GM18907 (cell line): Measurements from ENCODE around the gene PPP1R17.

Experiments used
- ATAC-seq: cut with Tn5 transposase; IDR thresholded peaks from one replicate; pipeline ENCODE4 v1.9.1; 2021; ENCODE audit warnings: mild to moderate bottlenecking, moderate library complexity; ENCODE audit not compliant: unreplicated experiment

PPP1R17 gene

GRCh38 chr7:31695859-31696614 lies 9.0 kb downstream of the PPP1R17 start:
- no peak for ATAC-seq

GRCh38 chr7:31699050-31699449 lies 12.0 kb downstream of the PPP1R17 start:
- ATAC-seq, result no peak

- no peak for ATAC-seq
These were observed 15.3 kb downstream of the PPP1R17 start for GRCh38 chr7:31702354-31702753.

- no peak for ATAC-seq
These were observed 18.4 kb downstream of the PPP1R17 start for GRCh38 chr7:31705377-31705776.

- ATAC-seq, result no peak
These were observed 20.1 kb downstream of the PPP1R17 start for GRCh38 chr7:31707089-31707488.

GRCh38 chr7:31710171-31710570 lies 23.2 kb downstream of the PPP1R17 start:
- no peak for ATAC-seq

- no peak for ATAC-seq
These were observed 29.3 kb downstream of the PPP1R17 start for GRCh38 chr7:31716355-31716754.

- no peak for ATAC-seq
These were observed 33.4 kb downstream of the PPP1R17 start for GRCh38 chr7:31720366-31720765.

GRCh38 chr7:31724696-31725095 lies 37.7 kb downstream of the PPP1R17 start:
- no peak for ATAC-seq

GRCh38 chr7:31729195-31729804 lies 42.3 kb downstream of the PPP1R17 start:
- no peak for ATAC-seq

GRCh38 chr7:31734456-31734855 lies 47.4 kb downstream of the PPP1R17 start:
- no peak for ATAC-seq

GRCh38 chr7:31735991-31736982 lies 49.3 kb downstream of the PPP1R17 start:
- no peak for ATAC-seq

- no peak for ATAC-seq
These were observed 54.8 kb downstream of the PPP1R17 start for GRCh38 chr7:31741852-31742251.

- ATAC-seq, result peak; percentile 82
These were observed 57.4 kb downstream of the PPP1R17 start for GRCh38 chr7:31744294-31744874.

GRCh38 chr7:31747553-31747952 lies 60.5 kb downstream of the PPP1R17 start:
- ATAC-seq, result no peak

GRCh38 chr7:31748084-31748483 lies 61.1 kb downstream of the PPP1R17 start:
- ATAC-seq, result no peak

- ATAC-seq, result no peak
These were observed 64.7 kb downstream of the PPP1R17 start for GRCh38 chr7:31751726-31752125.
